Stimulated activated naive CD4-positive, alpha-beta T cell treated with Interleukin-2 at 50 U/mL for 16 hours (primary cell): Measurements from ENCODE around the gene SLC4A8.

Experiments used
- DNase-seq: peaks from one replicate; lab custom pipeline; 2025; lab: John Stamatoyannopoulos, UW

Gene SLC4A8

GRCh38 chr12:51424662-51425539 is at the start of gene SLC4A8:
SLC4A8 (plus strand) TSS chr12:51424831; CDS start chr12:51424988, 157 bp downstream.
- DNase-seq, result peak; percentile 75

DNA sequence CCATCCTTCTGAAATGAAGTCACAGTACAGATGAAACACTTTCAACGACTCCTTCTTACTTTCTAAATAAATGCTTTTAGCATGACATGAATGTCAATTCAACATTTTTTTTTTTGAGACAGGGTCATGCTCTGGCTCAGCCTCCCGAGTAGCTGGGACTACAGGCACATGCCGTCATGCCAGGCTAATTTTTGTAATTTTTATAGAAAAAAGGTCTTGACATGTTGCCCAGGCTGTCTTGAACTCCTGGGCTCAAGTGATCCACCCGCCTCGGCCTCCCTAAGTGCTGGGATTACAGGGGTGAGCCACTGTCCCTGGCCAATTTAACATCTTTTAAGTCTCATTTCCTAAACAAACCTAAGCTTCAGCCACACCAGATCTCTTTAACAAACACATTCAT is 49.8 kb upstream of the SLC4A8 start:
- no peak for DNase-seq

DNA sequence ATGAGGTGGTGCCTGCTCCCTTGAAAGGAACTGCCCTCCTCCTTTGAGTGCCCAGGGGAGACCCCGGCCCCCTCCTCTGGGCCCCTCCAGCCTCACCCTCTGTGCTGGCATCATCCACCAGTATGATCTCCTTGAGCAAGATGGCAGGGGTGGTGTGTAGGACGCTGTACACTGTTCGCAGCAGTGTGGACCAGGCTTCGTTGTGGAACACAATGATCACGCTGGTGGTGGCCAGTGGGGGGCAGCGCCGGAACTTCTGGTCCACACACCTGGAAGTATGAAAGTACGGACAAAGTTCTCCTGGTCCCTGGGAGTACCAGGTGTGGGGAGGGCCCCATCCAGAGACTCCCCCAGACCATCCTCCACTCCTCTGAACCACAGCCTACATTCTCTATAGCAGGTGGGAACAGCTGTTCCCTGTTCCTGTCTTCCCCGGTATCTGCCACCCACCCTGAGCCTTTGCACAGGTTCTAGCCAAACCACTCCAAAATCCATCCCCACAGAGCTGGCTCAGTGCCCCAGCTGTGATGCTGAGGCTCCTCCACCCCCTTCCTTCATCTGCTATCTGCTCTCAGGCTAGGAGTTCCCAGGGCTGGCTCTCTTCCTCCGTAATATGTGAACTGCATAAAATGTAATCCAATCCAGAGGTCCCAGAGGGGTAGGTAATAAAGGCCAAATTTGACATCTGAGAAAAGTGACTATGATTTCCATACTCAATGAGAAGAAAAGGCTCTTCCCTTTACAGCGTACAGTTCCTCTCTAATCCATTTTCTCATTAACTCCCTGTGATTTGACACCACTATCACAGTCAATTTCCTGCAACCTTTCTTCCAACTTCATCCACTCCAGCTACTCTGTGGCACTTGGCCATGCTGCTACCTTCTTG is 47.3 kb upstream of the SLC4A8 start:
- DNase-seq, result no peak

GRCh38 chr12:51378749-51379148 is 45.9 kb upstream of the SLC4A8 start:
- no peak for DNase-seq

DNA sequence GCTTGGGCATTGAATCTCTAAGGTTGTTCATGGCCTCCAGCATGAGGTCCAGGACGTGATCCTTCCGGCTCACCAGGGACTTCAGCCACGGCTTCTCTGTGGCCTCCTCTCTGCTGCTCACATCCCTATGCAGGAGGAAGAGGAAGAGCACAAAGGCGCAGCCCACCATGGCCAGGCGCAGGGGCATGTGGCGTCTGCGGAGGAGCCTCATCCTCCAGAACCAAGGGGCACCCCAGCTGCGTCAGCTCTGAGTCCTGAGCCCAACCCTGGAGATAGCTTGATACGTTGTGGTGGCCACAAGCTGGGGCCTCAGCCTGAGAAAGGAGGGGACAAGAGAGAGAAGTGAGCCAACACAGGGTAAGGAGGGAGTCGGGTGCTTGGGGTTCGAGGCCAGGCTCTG is 45.1 kb upstream of the SLC4A8 start:
- DNase-seq, result no peak

DNA sequence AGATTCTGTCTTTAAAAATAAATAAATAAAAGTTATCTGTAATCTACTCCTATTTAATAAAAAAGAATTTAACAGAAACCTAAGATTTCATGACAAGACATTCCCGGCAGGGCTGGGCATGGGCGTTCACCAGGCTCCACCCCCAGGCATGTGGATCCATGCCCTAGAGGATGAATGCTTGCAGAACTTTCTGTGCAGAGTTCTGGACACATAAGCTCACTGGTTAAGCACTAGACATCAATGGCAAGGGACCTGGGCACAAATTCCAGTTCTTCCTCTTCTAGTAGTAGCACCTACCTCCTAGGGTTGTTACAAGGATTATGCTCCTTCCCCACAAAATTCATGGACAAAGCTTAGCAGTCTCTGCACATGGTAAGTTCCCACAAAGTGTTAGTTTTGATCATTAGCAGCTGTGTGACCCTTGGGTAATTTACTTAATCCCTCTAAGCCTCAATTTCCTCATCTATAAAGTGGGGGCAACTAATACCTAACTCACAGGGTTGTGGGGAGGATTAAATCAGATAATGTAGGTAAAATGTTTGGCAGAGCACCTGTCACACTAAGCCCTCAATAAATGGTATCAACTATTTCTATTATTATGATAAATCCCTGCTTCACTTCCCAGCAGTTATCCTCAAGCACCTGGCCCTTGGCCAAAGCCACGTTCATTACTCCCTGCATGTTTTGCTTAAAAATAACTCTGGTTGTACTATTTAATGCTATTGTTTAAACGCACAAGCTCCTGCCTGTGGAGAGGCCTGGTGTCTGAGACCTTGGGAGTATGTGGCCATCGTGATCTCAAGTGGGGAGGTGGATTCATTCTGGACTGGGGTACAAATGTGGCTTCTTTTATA is 43.2 kb upstream of the SLC4A8 start:
- no peak for DNase-seq

DNA sequence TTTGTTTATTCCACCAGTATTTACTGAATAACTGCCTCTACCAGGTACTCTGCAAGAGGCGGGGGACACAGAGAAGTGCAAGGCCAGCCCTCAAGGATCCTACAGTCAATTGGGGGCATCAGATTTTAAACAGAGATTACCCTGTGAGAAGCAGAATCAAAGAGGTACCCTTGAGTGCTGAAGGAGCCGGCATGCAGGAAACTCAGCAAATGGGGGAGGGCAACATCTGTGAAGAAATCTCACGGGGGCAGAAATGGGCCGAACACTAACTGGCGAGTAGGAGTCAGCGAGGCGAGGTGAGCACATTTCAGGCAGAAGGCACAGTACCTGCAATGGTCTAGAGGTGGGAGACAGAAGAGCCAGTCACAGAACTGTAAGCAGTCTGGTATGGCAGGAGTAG is 42.5 kb upstream of the SLC4A8 start:
- no peak for DNase-seq

- no peak for DNase-seq
These were observed 41.2 kb upstream of the SLC4A8 start for GRCh38 chr12:51383269-51383905.

DNA sequence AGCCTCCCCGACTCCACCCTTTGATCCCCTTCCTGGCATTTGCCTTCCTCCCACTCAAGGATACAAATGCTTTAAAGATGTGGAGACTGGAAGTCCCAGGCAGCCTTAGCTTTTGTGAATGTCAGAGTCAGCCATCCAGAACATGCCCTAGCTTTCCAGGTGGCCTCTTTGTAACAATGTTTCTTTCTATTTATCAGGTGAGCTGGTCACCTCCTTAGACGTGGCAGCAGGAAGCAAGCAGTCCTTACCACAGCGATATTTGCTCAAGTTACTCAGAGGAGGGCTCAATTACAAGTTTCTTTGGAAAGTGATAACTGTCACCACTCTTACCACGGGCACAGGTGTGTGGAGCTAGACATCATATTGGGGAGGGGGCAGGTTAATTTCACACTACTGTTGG is 38.3 kb upstream of the SLC4A8 start:
- no peak for DNase-seq

DNA sequence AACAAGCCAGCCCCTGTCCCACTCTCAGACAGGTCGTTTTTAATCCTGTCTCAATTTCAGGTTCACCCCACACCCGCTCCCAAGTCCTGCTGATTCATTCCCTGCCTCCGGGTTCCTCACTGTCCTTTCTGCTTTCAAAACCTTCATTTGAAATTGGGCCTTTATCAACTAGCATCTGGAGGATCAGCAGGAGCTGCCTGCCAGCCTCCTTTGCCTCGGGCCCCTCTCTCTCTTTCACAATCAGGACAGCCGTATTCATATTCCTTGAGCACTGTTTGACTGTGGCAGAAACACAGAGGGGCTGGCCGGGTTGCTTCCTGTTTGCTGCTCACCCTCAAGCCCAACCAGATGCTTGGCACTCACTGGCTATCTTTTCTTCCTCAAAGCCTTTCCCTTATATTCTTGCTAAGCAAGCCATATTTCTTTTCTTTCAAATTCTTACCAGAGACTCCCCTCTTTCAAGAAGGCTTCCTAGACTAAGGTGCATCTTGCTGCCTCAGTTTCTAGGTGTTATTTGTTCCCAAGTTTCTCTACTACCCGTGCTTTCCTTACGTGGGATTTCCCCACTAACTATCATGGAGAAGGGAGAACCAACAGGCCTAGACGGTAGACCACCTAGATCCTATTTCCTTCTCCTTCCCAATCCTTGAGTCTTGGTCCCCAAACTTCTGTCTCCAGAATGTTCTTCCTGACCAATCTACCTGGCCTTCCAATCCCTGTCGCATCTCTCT is 36.4 kb upstream of the SLC4A8 start:
- no peak for DNase-seq

DNA sequence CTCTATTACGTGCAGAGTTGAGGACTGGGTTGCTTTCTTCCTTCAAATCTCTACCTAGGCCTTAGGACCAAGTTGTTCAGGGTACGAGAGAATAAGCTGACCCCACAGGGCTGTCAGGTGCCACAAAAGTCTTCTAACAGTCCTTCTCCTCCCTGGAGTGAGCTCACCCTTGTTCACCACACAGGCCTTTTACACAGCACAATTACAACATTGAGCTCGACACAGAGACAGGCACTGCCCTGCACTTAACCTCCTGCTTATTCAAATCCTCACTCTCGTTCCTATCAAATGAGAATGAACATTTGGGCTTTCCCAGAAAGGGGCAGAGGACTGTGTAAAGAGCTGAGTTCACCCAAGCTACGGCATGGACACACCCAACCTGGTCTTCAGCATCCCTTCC is 35.8 kb upstream of the SLC4A8 start:
- DNase-seq, result no peak

GRCh38 chr12:51389302-51389999 is 35.2 kb upstream of the SLC4A8 start:
- DNase-seq, result no peak

GRCh38 chr12:51390457-51390856 is 34.2 kb upstream of the SLC4A8 start:
- DNase-seq, result no peak

- no peak for DNase-seq
These were observed 33.7 kb upstream of the SLC4A8 start for GRCh38 chr12:51390891-51391282.

DNA sequence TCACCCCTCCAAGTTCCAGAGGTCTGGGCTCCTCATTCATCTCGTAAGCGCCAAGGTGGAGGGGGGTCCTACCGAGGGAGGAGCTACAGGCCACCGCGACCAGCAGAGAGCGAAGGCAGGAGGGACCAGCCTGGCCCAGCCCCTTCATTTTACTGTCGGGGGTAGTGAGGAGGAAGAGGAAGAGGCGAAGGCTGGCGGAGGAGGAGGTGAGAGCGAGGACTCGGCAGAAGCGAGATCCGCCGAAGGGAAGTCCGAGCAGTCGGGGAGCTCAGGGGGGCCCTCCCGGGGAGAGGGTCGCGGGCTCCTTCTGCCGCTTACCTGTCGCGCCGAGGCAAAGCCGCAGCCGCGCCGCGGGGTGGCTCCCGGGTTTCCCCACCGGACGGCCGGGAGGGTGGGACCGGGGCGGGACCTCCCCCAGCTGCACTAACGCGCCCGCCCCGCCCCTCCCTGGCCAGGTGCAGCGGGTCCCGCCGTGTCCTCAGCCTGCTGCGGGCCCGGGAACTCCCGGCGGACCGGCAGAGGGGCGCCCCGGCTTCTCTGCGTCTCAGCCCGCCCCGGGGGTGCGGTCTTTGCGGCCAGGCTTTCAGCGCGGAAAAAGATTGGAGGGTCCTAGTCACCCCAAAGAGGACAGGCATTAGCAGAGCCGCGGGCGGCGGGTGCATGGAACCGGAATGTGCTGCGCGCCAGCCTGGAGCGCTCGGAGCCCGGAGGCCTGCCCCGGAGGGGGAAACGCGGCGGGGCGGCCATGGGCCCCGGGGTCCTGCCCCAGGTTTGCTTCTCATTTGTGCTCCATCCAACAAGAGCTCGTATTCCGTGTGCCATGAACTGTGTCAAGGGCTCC is 33.1 kb upstream of the SLC4A8 start, which contains the start of gene GALNT6:
Gene GALNT6 (minus strand): TSS at position 124 of the 841 bp plus-strand sequence. CDS start 11,625 bp downstream, outside the sequence.
- peak; percentile 72 for DNase-seq

DNA sequence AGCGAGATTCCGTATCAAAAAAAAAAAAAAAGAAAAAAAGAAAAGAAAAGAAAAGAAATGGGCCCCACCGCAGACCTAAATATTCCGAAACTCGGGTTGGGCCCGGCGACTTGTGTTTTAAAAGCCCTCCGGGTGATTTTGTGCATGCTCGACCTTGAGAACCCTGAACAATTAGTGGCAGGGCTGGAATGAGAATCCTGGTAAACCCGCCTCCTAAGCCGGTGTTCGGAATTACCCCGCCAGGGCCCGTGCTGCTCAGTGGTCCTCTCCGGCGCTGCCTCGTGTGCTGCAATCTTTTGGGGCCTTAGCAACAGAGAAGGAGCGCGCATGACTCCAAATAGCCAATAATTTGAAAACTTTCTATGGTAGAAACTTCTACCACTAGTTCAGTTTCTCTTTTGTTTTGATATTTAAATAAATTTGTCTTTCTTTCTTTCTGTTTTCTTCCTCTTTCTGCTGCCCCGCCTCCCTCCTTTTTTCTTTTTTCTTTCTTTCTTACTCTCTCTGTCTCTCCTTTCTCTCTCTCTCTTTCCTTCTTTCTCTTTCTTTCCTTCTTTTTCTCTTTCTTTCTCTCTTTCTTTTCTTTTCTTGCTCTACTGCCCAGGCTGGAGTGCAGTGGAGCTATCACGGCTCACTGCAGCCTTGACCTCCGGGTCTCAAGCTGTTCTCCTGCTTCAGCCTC is 31.9 kb upstream of the SLC4A8 start:
- DNase-seq, result no peak

- DNase-seq, result peak; percentile 34
These were observed 30.7 kb upstream of the SLC4A8 start for GRCh38 chr12:51393676-51394545.
